Lung (tissue), 12 donors: Measurements from ENCODE around the gene SLC40A1. TPM values are rescaled to one million over a fixed set of nuclear protein-coding genes. Genes with fewer than 3 reads are reported as not detected.

ENCODE experiments used
- ATAC-seq: fragments of 200-7000 bp; cut with Tn5 transposase; one replicate; pipeline ENCODE4 v1.9.1; 2020; ENCODE audit warnings: moderate number of reproducible peaks; ENCODE audit not compliant: insufficient read depth, low FRiP score
- DNase-seq, 3 donors: peaks; one replicate each; pipeline ENCODE4 v3.0.0-alpha.2; 2013 to 2017
- H3K27ac ChIP-seq, 2 donors: one replicate each; pipeline ENCODE4 v1.5.1; 2013; ENCODE audit warnings: mild to moderate bottlenecking in 2 of 2, moderate library complexity in 2 of 2, control low read depth in 1 of 2, inconsistent platforms in 1 of 2, low read depth in 1 of 2, low read length in 1 of 2
- H3K27me3 ChIP-seq, 3 donors: one replicate each; pipeline ENCODE4 v1.5.1; 2013; ENCODE audit warnings: low read length in 2 of 3; ENCODE audit not compliant: control insufficient read depth in 3 of 3, insufficient read depth in 3 of 3
- H3K36me3 ChIP-seq, 4 donors: one replicate each; pipeline ENCODE4 v1.5.1; 2013; ENCODE audit warnings: low read length in 4 of 4, mild to moderate bottlenecking in 1 of 4, moderate library complexity in 1 of 4; ENCODE audit not compliant: control insufficient read depth in 4 of 4, insufficient read depth in 4 of 4
- H3K4me1 ChIP-seq, 5 donors: one replicate each; pipeline ENCODE4 v1.5.1; 2013; ENCODE audit warnings: low read length in 5 of 5, mild to moderate bottlenecking in 2 of 5, moderate library complexity in 1 of 5; ENCODE audit not compliant: control insufficient read depth in 5 of 5, insufficient read depth in 5 of 5
- H3K4me3 ChIP-seq: one replicate; pipeline ENCODE4 v1.5.1; 2013; ENCODE audit warnings: mild to moderate bottlenecking, control low read depth, moderate library complexity
- H3K9ac ChIP-seq, 2 donors: one replicate each; pipeline ENCODE4 v1.5.1; 2013; ENCODE audit warnings: low read length in 2 of 2, control low read depth in 1 of 2; ENCODE audit not compliant: insufficient read depth in 1 of 2
- H3K9me3 ChIP-seq, 4 donors: one replicate each; pipeline ENCODE4 v1.5.1; 2013; ENCODE audit warnings: low read length in 3 of 4, mild to moderate bottlenecking in 1 of 4, moderate library complexity in 1 of 4; ENCODE audit not compliant: control insufficient read depth in 4 of 4, insufficient read depth in 3 of 4
- WGBS, 2 donors: extraction: QIAGEN DNeasy Blood & Tissue Kit; methylation state at CpG; one replicate each; pipeline ENCODE4 v1.1.7; 2013; 5-methylcytosine and 5-hydroxymethylcytosine counted together
- polyA plus RNA-seq, 2 donors: library from polyadenylated mRNA; stranded (reverse); fragments of 200-250 nt; gene quantifications; one replicate each; pipeline ENCODE4 v1.2.1, GENCODE V29; 2013
- total RNA-seq, 2 donors: library from RNA; depleted of rRNA in 1 of 2; stranded (reverse); fragments of >200 nt in 1 of 2; gene quantifications; one replicate each; pipeline ENCODE4 v1.2.1, GENCODE V29; 2014 to 2021
- TF ChIP-seq, protein P1 (sequence below): IDR thresholded peaks from 2 replicates; pipeline ENCODE4 v1.5.1; 2012; ENCODE audit warnings: mild to moderate bottlenecking; ENCODE audit errors: control extremely low read depth, extremely low read depth
- donor health status: control.
- donor health status: control.
- donor health status: Bipolar disorder and iron deficiency.
- donor health status: healthy.
- donor health status: DM: yes; HTN: yes; CAD: no.

SLC40A1 gene
- total and polyA plus RNA-seq, 4 donors = 50.2 to 553 (median 75.8) TPM

DNA sequence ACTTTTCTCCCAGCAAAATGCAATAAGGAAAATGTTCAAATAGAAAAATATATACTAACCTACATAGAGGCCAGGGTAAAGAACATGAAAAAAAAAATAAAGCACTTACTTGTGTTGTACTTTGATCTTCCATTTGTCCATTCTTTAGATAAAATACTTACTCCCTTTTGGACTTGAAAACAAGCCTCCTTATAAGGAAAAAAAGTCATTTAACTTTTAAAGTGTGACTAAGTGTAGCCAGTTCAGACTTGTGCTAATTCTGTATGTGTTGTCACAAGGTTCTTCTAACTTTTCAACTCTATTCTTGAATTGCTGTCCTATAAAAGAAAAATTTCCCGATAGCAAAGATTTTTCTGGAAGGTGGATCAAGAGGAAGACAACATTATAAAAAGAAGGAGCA is 23.2 kb downstream of the SLC40A1 start:
- Histone ChIP-seq H3K27ac (no peak overlapping the region), H3K36me3 (peaks cover 2 to 11% (median 4%) of the 10 kb centered on the region in 4 donors), H3K4me3 (no peak overlapping the region), H3K9me3 (no peaks in the 10 kb centered on the region), H3K9ac (no peak overlapping the region), H3K4me1 (peaks cover 2 to 88% (median 14%) of the 10 kb centered on the region in 5 donors), H3K27me3 (no peaks in the 10 kb centered on the region)
- no peak for DNase-seq
- TF ChIP-seq, protein P1, sequence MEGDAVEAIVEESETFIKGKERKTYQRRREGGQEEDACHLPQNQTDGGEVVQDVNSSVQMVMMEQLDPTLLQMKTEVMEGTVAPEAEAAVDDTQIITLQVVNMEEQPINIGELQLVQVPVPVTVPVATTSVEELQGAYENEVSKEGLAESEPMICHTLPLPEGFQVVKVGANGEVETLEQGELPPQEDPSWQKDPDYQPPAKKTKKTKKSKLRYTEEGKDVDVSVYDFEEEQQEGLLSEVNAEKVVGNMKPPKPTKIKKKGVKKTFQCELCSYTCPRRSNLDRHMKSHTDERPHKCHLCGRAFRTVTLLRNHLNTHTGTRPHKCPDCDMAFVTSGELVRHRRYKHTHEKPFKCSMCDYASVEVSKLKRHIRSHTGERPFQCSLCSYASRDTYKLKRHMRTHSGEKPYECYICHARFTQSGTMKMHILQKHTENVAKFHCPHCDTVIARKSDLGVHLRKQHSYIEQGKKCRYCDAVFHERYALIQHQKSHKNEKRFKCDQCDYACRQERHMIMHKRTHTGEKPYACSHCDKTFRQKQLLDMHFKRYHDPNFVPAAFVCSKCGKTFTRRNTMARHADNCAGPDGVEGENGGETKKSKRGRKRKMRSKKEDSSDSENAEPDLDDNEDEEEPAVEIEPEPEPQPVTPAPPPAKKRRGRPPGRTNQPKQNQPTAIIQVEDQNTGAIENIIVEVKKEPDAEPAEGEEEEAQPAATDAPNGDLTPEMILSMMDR = no peak
- no peak for ATAC-seq
- 58 to 88% methylated on average over 1 of the region's 1 CpG for WGBS, 2 donors

DNA sequence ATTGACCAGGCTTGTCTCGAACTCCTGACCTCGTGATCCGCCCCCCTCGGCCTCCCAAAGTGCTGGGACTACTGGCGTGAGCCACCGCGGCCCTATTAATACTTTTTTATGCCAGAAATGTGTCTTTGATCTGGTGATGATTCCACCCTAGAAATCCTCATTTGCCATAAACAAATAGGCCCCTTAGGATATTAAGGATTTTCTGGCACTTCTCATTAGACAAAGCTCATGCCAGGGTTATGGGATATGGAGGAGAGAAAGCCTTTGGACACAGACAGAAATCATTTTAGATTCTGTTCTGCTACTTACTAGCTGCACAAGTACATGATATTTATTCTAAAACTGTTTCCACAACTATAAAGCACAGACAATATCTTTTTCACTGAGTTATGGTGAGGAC is 24.1 kb downstream of the SLC40A1 start:
- 84 to 94% methylated on average over 7 of the region's 7 CpGs for WGBS, 2 donors
- no peak overlapping the region for H3K27ac ChIP-seq
- no peak for DNase-seq

DNA sequence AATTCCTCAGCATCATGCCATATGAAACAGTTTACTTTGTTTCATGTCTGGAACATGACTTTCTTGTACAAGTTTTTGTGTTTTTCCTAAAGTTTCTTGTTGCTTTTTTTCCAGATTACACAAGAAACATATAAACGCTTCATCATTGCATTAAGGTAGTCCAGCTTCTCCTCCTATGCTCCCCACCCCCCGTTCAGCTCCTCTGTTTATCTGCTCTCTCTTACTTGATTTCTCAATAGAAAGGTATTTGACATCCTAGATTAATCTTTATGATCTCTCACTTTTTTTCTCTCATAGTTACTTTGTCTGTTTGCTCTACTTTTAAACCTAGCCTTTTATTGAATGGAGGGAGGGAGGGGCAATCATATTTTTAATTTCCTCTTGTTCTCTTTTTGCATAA is 25.4 kb downstream of the SLC40A1 start:
- H3K4me3 ChIP-seq = no peak overlapping the region
- peaks cover 2 to 85% (median 11%) of the 10 kb centered on the region in 5 donors for H3K4me1 ChIP-seq
- TF ChIP-seq, protein P1 = no peak
- ATAC-seq (no peak), DNase-seq (no peak)
- no peaks in the 10 kb centered on the region for H3K9me3 ChIP-seq
- no peak overlapping the region for H3K9ac ChIP-seq
- WGBS, 2 donors = 61 to 64% methylated on average over 2 of the region's 2 CpGs
- peaks cover 0 to 4% (median 0%) of the 10 kb centered on the region in 4 donors for H3K36me3 ChIP-seq
- no peak overlapping the region for H3K27ac ChIP-seq
- H3K27me3 ChIP-seq = no peaks in the 10 kb centered on the region

More for the DNA sequence above, 24.1 kb downstream of the SLC40A1 start:
- Histone ChIP-seq H3K4me1 (peaks cover 2 to 88% (median 14%) of the 10 kb centered on the region in 5 donors), H3K27me3 (no peaks in the 10 kb centered on the region), H3K36me3 (peaks cover 0 to 11% (median 2%) of the 10 kb centered on the region in 4 donors), H3K9me3 (no peaks in the 10 kb centered on the region), H3K4me3 (no peak overlapping the region), H3K9ac (no peak overlapping the region)
- TF ChIP-seq, protein P1 = no peak
- no peak for ATAC-seq

DNA sequence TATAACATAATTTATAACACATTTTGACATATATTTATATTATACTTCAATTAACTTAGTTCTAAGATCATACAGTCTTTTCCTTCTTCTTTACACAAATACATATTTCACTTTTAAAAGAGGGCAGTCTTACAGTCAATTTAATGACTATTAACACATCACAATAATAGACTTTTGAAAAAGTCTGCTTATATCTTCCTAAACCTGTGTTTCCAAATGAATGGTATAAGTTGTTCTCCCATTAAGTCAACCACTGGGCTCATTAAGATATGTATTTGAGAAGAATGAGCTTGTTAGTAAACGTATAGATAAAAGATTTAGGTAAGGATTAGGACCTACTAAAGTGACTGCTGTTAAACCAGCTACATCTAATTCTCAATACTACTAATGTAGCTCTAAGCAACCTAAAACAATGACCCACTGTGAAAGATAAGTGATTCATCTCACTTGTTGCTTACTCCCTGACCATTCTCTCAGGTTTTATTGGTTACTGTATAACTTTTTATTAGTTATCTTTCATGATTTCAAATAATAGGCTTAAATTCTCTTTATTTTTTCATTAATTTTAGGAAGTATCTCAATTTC is 27.0 kb downstream of the SLC40A1 start:
- no peak for ATAC-seq

More for the DNA sequence above, 27.0 kb downstream of the SLC40A1 start:
- Histone ChIP-seq H3K9me3 (no peaks in the 10 kb centered on the region), H3K36me3 (peaks cover 0 to 4% (median 0%) of the 10 kb centered on the region in 4 donors), H3K27ac (no peak overlapping the region), H3K9ac (no peak overlapping the region), H3K27me3 (no peaks in the 10 kb centered on the region), H3K4me1 (peaks cover 2 to 84% (median 15%) of the 10 kb centered on the region in 5 donors), H3K4me3 (no peak overlapping the region)
- TF ChIP-seq, protein P1 = no peak
- peak in 1 of 3 donors; percentile 62 for DNase-seq
- WGBS, 2 donors = 84 to 87% methylated on average over 1 of the region's 1 CpG
